Measurements from ENCODE around the gene ZMYND8.
"Not testable (repeated sequence)": the region's sequence is repeated elsewhere in the genome, so short reads cannot be mapped to it uniquely, and the experiment has no call there.

ZMYND8 gene

GRCh38 chr20:47310729-47311128 is 45.8 kb downstream of the ZMYND8 start:
- DNase-seq (ENCODE audit: low read depth, low spot score): no peak

- no peak for DNase-seq (ENCODE audit: low read depth, low spot score)
Observed at GRCh38 chr20:47309806-47310426, 46.6 kb downstream of the ZMYND8 start.

- no peak for DNase-seq (ENCODE audit: low read depth, low spot score)
Observed at GRCh38 chr20:47309394-47309793, 47.1 kb downstream of the ZMYND8 start.

GRCh38 chr20:47307569-47307968 is 48.9 kb downstream of the ZMYND8 start:
- DNase-seq (ENCODE audit: low read depth, low spot score): not testable (repeated sequence)

GRCh38 chr20:47306755-47307370 is 49.6 kb downstream of the ZMYND8 start:
- no peak for DNase-seq (ENCODE audit: low read depth, low spot score)

GRCh38 chr20:47306095-47306494 is 50.4 kb downstream of the ZMYND8 start:
- no peak for DNase-seq (ENCODE audit: low read depth, low spot score)

GRCh38 chr20:47305667-47306066 is 50.8 kb downstream of the ZMYND8 start:
- no peak for DNase-seq (ENCODE audit: low read depth, low spot score)

GRCh38 chr20:47304287-47304686 is 52.2 kb downstream of the ZMYND8 start:
- no peak for DNase-seq (ENCODE audit: low read depth, low spot score)

GRCh38 chr20:47303736-47304135 is 52.8 kb downstream of the ZMYND8 start:
- DNase-seq (ENCODE audit: low read depth, low spot score): no peak

GRCh38 chr20:47300071-47300470 is 56.4 kb downstream of the ZMYND8 start:
- no peak for DNase-seq (ENCODE audit: low read depth, low spot score)

- DNase-seq (ENCODE audit: low read depth, low spot score): no peak
Observed at GRCh38 chr20:47298624-47299023, 57.9 kb downstream of the ZMYND8 start.

- DNase-seq (ENCODE audit: low read depth, low spot score): no peak
Observed at GRCh38 chr20:47297746-47298145, 58.8 kb downstream of the ZMYND8 start.

GRCh38 chr20:47296950-47297349 is 59.5 kb downstream of the ZMYND8 start:
- no peak for DNase-seq (ENCODE audit: low read depth, low spot score)

- DNase-seq (ENCODE audit: low read depth, low spot score): no peak
Observed at GRCh38 chr20:47295921-47296426, 60.5 kb downstream of the ZMYND8 start.

GRCh38 chr20:47295129-47295813 is 61.2 kb downstream of the ZMYND8 start:
- no peak for DNase-seq (ENCODE audit: low read depth, low spot score)

- DNase-seq (ENCODE audit: low read depth, low spot score): no peak
Observed at GRCh38 chr20:47293631-47294030, 62.9 kb downstream of the ZMYND8 start.

- DNase-seq (ENCODE audit: low read depth, low spot score): no peak
Observed at GRCh38 chr20:47292581-47292980, 63.9 kb downstream of the ZMYND8 start.

- DNase-seq (ENCODE audit: low read depth, low spot score): no peak
Observed at GRCh38 chr20:47290666-47291430, 65.7 kb downstream of the ZMYND8 start.

- no peak for DNase-seq (ENCODE audit: low read depth, low spot score)
Observed at GRCh38 chr20:47290008-47290407, 66.5 kb downstream of the ZMYND8 start.

- no peak for DNase-seq (ENCODE audit: low read depth, low spot score)
Observed at GRCh38 chr20:47289096-47289495, 67.4 kb downstream of the ZMYND8 start.

- DNase-seq (ENCODE audit: low read depth, low spot score): not testable (repeated sequence)
Observed at GRCh38 chr20:47288530-47288929, 68.0 kb downstream of the ZMYND8 start.

GRCh38 chr20:47287609-47288144 is 68.8 kb downstream of the ZMYND8 start:
- DNase-seq (ENCODE audit: low read depth, low spot score): no peak
